ENCODE results near the gene SLC44A1.

DNA sequence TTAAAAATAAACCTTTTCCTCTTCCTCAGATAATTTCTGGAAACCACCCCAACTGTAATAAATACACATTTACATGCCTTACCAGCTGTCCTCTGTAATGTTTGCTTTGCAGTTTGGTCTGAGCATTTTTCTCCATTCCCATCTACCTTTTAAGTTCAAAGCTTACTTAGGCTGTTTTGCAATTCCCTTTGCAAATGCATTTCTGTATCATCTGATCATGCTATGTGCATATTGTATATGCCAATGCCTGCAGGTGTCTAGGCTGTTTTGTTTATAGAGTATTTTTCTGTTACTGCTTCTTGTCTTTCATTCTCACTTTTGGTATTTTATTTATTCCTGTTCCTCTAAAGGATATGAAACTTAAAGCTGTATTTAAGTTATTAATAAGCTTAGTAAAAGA is 86.3 kb downstream of the SLC44A1 start:
- TF ChIP-seq, protein P1, sequence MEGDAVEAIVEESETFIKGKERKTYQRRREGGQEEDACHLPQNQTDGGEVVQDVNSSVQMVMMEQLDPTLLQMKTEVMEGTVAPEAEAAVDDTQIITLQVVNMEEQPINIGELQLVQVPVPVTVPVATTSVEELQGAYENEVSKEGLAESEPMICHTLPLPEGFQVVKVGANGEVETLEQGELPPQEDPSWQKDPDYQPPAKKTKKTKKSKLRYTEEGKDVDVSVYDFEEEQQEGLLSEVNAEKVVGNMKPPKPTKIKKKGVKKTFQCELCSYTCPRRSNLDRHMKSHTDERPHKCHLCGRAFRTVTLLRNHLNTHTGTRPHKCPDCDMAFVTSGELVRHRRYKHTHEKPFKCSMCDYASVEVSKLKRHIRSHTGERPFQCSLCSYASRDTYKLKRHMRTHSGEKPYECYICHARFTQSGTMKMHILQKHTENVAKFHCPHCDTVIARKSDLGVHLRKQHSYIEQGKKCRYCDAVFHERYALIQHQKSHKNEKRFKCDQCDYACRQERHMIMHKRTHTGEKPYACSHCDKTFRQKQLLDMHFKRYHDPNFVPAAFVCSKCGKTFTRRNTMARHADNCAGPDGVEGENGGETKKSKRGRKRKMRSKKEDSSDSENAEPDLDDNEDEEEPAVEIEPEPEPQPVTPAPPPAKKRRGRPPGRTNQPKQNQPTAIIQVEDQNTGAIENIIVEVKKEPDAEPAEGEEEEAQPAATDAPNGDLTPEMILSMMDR (conservative IDR thresholded peaks at IDR 0.05; ENCODE audit: low read length): no peak
- no peak for TF ChIP-seq EZH2phosphoT487 (IDR thresholded peaks at IDR 0.05; ENCODE audit: borderline replicate concordance, low read depth, low read length)

Data from OCI-LY7 (cell line).